Kidney tubule cell (primary cell): Measurements from ENCODE around the gene RTRAF.

Experiments
- DNase-seq: peaks from one replicate; pipeline ENCODE4 v3.0.0-alpha.2; 2018; ENCODE audit warnings: low spot score

The RTRAF gene

DNA sequence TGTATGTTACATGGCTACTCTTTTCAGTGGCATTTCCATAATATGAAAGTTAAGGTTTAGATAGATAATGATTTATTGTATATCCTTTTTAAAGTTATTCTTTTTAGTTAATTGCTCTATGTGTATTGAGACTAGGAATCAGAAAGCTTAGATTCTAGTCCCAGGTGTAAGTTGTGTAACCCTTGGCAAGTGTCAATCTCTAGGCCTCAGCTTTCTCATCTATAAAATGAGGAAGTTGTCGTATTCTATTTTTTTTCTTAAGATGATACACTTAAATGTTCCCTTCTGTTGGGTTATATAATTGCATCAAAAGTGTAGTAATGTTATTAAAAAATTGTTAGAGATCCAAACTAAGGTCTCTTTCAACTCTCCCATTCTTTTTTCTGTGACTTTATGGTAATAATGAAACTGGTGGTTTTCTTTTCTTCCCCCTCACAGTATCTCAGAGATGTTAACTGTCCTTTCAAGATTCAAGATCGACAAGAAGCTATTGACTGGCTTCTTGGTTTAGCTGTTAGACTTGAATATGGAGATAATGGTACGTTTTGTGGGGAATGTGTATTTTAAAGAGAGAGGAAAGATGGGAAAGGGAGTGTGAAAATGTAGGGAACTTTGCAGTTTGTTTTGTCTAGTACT, 4.1 kb downstream of the RTRAF start:
- no peak for DNase-seq

DNA sequence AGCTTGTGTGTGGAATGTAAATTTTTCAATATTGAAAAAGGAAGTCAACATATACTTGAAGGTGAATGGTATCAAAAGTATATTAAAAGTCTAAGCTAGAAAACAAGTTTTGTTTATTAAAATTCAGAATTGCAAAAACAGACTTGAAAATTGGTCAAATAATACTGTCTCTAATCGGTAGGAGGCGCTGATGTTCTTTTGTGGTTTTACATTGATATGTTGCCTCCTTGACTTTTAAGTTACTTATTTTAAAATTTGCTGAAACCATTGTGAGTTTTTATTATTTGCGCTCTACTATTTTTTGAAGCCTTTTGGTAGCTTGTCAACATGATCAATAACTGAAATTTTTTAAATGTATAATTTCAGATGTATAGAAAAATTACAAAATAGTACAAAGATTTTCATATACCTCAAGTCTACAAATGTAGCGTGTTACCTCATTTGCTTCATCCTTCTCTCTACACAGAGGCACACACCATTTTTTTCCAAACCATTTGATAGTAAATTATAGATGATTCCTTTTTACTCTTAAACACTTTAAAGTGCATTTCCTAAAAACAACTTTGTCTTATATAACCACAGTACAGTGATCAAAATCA, 6.9 kb downstream of the RTRAF start:
- DNase-seq = peak; percentile 35

DNA sequence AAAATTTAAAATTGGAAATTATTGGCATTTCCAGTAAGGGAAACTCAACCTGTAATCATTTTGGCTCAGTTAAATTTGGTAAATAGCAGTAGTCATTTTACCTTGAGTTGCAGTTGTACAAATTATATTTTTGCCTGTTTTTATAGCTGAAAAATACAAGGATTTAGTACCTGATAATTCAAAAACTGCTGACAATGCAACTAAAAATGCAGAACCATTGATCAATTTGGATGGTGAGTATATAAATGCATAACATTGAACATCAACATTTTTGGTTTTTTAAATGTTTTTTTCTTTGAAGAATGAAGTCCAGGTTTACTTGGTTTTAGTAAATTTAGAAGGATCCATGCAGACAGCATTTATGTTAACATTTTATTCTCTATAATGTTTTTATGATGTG, 9.0 kb downstream of the RTRAF start:
- no peak for DNase-seq

DNA sequence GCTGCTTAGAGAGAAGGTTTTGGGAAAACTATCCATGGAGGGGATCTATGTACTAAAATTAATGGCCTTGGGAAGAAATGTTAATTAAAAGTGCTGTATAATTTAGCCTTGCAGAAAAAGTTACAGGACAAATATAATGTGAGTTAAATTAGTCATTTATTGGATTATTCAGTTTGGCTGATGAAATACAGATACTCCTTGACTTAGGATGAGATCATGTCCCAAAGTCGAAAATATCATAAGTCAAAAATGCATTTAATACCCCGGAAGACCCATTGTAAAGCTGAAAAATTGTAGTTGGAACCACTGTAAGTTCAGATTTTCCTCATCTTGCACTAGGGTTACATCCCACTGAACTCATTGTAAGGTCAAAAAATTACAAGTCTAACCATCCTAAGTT, 9.7 kb downstream of the RTRAF start:
- DNase-seq = no peak

DNA sequence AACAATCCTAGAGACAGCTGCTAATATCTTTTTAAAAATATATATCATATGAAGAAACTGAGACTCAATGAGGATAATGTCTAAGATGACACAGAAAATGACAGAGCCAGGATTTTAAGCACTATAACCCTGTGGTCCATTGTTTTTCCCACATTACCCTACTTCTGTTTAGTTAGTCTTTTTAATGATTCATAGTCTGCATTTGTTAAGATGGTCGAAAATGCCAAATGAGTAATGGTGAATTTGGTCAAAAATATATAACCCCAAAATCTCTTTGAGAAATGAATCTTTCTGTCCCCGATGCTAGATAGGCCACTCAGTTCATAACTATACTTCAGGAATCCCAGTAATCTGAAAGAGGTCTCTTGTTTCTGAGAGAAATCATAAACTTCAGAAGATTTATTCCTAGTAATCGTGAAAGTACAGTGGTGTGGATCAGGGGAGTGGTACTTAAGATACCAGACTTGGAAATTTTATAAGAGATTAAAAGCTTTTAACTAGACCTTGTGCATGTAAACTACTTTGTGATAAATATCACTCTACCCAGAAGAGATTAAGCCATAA, 10.8 kb downstream of the RTRAF start:
- no peak for DNase-seq

DNA sequence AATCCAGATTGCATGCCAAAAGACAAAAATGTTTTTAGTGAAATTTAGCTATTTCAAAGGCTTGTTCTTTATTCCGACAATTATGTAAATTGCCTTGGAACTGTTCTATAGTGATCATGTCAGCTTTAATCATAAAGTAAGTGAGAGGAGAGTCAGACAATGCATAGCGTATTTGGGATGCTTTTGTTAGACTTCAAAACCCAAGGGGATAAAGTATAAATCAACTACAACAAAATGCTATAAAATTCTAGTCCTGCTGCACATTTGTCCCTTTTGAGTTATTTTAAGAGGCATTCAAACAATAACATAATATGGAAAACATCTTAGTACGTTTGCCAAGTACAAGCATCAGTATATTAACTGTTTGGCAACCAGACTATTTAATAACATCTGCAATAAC, 11.3 kb downstream of the RTRAF start:
- no peak for DNase-seq

DNA sequence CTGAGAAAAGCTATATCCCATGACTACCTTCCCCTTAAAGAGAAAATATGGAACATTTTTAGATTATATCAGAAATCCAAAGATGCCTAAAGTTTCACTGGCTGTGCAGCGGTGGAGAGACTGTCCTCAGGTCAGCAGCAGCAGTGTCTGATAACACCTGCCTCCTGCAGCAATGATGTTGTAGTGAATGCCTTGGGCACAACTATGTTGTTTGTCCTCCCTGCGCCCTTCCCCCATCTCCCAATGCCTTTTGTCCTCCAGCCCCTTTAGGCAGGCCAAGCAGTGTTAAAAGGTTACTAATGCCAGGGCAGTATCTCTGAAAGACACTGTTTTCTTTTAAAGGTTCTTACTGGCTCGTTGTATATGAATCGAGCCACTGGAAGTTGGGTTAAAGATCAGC, 13.2 kb downstream of the RTRAF start:
- no peak for DNase-seq

DNA sequence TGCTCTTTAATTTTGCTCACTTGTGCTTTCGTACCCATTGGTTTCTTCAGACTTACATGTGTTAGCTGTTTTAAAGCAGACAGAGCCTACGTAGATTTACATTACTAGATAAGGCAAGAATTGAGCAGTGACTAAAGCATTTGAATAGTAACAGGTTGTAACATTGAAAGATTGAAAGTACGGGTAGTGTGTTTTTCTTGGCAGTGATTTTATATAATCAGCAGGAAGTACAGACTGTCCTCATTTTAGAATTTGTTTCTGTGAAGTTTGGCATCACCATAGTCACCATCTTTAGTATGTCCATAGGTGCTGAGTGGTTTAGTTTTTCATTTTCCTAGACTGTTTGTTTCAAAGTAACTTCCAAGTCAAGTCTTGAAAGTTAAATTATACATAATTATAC, 14.0 kb downstream of the RTRAF start:
- DNase-seq = no peak

DNA sequence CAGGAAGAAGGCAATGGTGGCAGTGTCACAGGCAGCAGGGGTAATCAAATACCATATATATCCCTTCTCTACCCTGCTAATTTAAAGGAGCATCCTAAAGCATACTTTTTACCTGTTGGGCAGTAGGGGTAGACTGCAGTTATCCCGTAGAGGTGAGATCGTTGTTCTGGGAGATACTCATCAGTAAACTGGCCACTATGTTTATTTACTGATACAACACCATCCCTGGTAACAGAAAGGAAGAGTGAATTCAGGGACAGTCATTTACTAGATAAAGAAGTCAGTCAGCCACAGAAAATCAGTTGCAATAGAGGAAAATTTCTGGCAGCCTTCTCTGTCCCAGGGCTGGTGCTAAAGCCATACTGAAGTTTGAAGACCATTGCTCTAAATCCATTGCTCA, 16.3 kb downstream of the RTRAF start:
- DNase-seq = no peak

DNA sequence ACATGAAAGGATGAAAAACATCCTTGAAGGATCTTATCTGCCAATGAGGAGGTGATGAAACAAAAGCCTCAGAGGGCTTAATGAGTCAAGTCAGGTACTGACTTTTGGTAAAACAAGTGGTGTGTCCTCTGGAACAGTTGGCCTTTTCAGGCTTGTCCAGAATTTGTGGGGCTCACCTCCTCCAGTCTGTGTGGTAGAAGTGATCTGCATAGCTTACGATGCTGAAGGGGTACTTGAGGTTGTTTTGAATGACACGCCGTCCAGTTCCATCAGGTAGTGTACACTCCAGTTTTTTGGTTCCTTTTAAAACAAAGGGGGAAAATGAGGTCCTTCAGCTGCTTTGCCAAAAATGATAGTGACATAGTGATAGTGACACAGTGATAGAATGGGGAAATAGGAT, 17.0 kb downstream of the RTRAF start:
- DNase-seq = no peak

DNA sequence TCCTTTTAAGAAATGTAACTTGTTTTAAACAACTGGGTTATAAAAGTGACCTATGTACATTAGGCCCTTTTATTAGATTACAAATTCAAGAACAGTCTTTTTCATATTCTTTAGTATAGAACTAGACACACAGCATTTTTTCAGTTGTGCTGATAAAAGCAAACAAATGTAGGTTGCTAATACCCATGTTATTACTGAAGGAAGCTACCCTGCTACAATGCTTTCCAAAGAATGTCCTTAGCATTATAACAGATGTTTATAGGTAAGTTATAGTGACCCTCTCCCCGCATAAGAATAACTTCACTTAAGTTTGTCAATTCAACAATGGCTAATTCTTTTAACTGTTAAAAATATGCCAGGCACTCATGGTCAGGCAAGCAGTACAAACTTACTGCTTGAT, 17.9 kb downstream of the RTRAF start:
- DNase-seq = no peak

DNA sequence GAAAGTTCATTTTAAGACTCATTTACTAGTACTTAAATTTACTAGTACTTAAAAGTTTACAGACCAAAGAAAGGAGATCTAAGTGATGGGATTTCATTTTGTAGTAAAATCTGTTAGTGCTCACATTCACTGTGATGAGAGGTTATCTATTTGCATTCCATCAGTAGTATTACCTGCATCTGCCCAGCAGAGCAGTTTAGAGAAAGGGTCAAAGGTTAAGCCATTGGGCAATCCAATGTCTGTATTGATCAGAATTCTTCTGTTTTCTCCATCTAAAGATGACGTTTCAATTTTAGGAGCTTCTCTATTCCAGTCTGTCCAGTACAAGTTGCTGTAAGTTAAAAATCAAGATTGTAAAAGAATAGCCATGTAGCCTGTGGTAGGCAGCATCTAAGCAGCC, 18.3 kb downstream of the RTRAF start:
- no peak for DNase-seq

DNA sequence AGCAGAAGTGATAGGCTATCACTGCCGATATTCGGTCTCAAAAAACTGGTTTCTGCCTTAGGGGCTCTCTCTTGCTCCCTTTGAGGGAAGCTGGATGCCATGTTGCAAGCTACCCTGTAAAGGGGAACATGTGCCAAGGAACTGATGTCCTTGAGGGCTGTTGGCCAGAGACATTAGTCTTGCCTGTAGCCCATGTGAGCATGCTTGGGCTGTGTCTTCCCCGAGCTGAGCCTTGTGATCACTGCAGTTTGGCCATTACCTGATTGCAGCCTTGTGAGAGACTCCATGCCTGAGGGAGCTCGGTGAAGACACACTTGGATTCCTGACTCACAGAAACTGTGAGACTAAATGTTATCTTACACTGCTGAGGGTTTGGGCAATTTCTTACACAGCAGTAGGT, 18.8 kb downstream of the RTRAF start:
- no peak for DNase-seq

DNA sequence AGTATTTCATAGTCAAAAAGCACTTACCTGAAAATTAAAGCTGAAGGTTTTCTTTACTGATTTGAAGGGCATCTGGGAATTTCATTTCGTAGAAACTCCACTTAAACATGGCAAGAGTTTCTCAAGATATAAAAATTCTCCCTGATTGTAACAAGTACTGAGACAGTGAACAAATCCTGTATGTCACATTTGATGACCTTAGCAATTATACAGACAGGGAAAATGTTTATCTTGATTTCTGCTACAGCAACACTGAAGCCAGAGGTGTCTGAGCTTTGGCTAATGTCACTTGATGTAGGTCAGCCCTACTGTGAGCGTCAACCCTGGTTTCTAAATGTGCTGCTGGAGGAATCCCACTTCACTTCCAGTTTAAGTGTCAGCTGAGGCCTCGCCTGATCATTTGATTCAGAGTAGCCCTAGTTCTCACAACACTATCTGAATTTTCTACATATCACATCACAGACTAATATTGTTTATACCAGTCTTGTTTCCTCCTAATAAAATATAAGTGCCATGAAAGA, 20.9 kb downstream of the RTRAF start:
- no peak for DNase-seq

DNA sequence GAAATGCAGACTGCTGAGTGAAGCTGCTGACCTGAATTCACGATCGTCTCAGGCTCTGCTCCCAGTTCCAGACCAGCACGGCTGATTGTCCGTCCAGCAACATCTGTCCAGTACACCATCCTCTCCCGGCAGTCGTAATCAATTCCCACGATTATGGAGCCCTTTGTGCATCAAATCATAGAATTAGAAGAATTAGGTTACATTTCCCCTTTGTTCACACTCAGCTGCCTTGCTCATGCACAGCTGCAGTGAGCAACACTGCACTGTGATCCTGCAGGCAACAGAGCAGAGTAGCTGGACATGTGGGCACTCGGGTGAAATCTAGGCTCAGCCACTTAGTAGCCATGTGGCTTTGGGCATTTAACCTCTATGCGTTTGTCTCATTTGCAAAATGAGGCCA, 22.2 kb downstream of the RTRAF start:
- DNase-seq = no peak

DNA sequence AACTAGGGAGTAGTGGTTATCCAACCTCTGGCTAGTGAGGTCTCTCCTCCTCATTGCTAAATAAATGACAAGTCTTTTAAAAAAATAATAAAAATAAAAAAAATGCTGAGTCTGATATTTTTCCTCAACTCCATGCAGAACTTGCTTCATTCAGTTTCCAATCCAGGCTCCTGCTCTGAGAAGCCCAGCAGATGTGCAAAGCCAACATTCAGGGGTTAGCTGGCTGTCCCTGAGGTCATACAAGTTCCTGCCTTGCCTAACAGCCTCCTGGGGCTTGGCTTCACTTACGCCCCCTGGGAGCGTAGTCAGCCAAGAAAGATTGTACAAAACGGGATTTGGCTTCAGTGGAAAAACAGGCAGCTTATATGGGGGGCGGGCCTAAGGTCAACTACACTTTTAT, 23.3 kb downstream of the RTRAF start:
- no peak for DNase-seq

DNA sequence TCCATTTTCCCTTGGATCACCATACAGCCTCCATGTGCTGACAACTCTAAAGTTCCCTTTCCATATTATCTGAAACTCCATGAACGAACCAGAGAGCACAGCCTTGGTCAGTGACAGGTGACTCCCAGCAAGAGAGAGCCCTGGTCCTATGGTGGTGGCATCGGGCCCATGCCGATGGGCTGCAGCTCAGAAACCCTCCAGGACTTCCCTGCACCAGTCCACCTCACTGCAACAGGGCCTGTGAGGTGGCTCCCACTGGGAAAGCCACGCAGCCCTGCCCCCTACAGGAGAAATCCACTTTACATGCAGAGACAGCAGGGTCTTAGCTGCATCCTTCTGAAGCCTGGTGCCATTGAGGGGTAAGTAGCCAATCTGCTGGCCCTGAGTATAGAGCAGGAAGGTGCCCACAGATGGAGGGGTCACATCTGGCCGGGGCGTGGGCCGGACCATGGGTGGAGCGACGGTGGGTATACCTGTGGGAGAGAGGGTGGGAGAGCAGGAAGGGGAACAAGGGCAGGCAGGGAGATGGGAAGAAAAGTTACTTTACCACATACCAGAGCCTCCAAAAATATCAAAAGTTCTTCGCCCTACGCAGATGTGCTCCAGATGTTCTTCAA, 24.7 kb downstream of the RTRAF start:
- no peak for DNase-seq

DNA sequence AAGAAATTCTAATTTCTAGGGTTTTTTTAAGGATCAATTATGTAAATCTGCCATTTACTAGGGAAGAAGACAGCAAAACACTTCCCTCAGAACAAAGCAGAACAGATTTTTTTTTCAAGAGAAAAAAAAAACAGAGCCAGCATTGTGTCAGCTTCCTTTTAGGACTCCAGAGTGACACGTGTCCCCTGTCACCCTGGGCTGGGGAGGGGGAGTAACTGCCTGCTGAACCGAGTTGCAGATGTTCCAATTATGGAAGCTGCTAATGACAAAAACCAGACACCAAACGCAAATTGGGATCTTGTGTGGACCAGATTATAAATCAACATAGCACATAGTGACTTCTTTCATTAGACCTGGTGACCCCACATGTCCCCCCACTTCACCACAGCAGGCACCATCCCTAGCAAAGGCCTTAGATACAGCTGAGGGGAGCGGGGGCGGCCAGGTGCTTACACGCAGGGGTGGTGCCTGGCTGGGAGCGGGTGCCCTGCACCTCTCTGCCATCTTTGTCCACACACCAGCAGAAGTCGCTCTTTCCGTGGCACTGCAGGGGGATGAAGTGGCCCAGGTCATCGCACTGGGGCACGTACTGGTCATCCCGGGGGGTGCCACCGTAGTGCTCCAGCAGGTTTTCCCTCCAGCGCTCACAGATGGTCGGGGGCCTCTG, 25.4 kb downstream of the RTRAF start:
- DNase-seq = no peak

DNA sequence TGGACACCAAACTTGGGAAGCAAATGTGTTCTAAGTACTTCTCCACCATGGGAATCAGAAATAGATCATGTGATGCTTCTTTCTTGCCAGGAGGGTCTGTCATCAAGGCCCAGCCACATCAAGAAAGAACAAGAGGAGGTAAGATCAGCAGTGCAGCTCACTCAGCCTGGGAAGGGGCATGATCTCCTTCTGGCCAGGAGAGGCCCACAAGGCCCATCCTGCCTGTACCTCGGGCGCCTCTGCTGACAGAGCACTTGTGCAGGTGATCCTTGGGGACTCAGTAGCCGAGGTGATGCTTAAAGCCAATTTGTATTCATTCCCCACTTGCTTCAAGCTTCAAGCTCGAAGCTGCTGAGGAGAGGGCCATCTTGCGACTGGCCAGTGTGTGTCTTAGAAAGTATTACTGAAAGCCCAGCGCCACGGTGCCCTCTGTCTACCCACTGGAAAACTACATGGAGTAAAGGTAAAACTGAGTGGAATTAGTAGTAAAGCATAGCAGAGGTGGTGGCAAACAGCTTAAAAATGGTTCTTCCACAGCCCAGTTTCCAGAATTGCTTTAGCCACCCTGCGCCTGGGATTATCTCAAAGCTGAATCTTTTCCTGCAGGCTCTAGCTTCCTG, 26.2 kb downstream of the RTRAF start:
- DNase-seq = peak; percentile 21

DNA sequence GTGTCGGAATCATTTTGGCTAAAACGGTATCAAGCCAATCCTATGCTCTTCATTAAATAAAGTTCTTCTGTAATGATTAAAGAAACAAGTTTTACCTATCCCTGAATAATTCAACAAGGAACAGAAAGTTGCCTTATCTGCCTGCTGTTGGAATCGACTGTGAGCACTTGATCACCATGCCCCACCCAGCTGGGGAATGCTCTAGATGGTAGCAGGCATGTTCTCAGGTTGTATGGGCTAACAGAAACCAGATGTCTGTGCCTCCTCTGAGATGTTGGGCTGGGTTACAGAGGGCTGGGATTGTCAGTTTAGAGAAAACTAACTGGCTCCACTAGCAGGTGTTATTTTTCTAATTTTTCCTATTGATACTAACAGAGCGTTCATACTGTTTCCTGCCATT, 28.9 kb downstream of the RTRAF start:
- DNase-seq = no peak

DNA sequence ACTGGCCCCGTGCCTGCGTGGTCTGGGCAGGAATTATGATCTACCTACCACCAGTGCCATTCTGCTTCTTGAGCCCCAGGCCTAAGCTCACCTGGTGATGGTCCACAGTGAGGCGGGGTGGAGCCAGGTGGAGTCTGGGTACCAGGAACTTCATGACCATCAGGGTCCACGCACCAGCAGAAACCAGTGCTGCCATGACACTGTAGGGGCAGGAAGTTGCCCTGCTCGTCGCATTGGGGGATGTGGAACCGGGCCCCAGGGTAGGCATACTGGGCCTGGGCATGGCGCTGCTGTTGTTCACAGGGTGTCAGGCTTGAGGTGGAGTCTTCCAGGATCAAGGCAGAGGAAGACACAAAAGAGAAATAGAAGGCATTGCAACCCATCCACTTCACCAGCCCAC, 29.6 kb downstream of the RTRAF start:
- DNase-seq = no peak

DNA sequence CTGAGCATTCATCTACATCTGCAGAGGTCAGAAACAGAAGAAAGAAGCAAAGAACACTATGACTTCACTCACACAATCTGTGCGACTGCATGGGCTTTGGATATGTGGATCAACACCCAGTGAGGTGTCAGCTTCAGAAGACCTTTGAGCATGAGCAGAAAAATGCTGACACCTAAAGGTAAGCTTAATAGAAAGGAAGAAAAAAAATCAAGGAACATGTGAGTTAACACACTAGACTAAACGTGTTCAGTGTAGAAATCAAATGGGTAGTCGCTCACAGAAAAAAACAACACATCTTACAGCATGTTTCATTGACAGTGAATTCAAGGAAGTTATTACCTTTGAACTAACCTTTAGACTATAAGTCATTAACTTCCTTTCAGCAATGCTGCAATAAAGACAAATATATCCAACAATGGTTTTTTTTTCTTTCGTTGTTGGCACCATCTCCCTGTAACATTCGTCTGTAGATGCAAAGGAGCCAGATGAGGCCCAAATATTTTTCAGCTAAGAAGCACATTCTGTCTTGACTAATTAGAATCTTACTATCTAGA, 30.9 kb downstream of the RTRAF start:
- no peak for DNase-seq
